Spinal cord (tissue), 10 donors: Measurements from ENCODE around the gene SRL. TPM values are rescaled to one million over a fixed set of nuclear protein-coding genes. Genes with fewer than 3 reads are reported as not detected.
A peak's percentile ranks its signal among the peaks of the same experiment; 100 is the strongest.
"Not testable (repeated sequence)": the region's sequence is repeated elsewhere in the genome, so short reads cannot be mapped to it uniquely, and the experiment has no call there.

Experiments used
- DNase-seq, 6 donors: peaks; one replicate each; pipeline versions ENCODE4 v3.0.0 to v3.0.0-alpha.2; 2013 to 2015; ENCODE audit warnings: low spot score in 6 of 6, low read depth in 4 of 6
- H3K27ac ChIP-seq: one replicate; pipeline ENCODE4 v1.5.1; 2013; ENCODE audit warnings: low read depth, low read length, control low read depth
- H3K27me3 ChIP-seq: one replicate; pipeline ENCODE4 v1.6.1; 2013; ENCODE audit warnings: low read length; ENCODE audit not compliant: control insufficient read depth, insufficient read depth
- H3K36me3 ChIP-seq: one replicate; pipeline ENCODE4 v1.6.1; 2013; ENCODE audit warnings: low read length; ENCODE audit not compliant: control insufficient read depth, insufficient read depth
- H3K4me1 ChIP-seq: one replicate; pipeline ENCODE4 v1.6.1; 2013; ENCODE audit warnings: low read length; ENCODE audit not compliant: control insufficient read depth, insufficient read depth
- H3K4me3 ChIP-seq: one replicate; pipeline ENCODE4 v1.5.1; 2013; ENCODE audit warnings: low read depth, low read length, control low read depth
- H3K9me3 ChIP-seq: one replicate; pipeline ENCODE4 v1.6.1; 2013; ENCODE audit warnings: low read length; ENCODE audit not compliant: control insufficient read depth, insufficient read depth
- WGBS: methylation state at CpG from one replicate; pipeline ENCODE4 v1.1.5; 2013; ENCODE audit warnings: missing lambda C conversion rate; ENCODE audit not compliant: insufficient coverage; 5-methylcytosine and 5-hydroxymethylcytosine counted together
- polyA plus RNA-seq, 2 donors: library from polyadenylated mRNA; unstranded; fragments of 120-200 nt; gene quantifications; one replicate each; pipeline ENCODE4 v1.2.1, GENCODE V29; 2013; ENCODE audit not compliant: insufficient read length in 2 of 2
- total RNA-seq, 2 donors: library from RNA; depleted of rRNA in 1 of 2; stranded (reverse); fragments of 120-200 nt in 1 of 2; fragments of >200 nt in 1 of 2; gene quantifications; one replicate each; pipeline versions ENCODE4 v1.2.3 to v1.2.4, GENCODE V29; 2013 to 2014
- donor health status: healthy.

SRL gene
- total and polyA plus RNA-seq, 4 donors, result 1.6 to 1.9 (median 1.7) TPM

DNA sequence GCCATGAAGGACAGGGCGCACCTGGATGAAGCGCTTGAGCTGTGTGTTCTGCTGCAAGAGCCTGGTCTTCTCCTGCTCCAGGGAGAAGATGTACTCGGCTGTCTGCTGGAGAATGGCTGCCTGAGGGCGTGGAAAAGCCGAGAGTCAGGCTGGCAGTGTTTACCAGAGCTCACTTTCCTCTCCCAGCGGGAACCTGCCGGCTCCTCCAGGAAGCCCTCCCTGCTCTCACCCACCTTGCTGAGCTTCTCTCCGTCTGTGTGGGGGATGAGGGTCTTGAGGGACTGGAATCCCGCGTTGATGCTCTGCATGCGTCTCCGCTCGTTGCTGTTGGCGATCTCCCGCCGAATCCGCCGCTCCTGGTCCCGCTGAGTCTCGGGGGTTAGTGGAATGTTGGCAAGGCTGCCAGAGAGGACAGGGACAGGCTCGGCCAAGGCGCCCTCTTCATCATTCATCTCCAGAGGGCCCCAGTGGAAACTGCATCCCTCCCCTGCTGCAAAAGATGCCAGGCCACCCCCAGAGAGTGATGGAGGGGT is 20.5 kb upstream of the SRL start:
- DNase-seq, result no peak
- H3K27ac ChIP-seq, result no peak overlapping the region
- peaks cover 55% of the 10 kb centered on the region for H3K36me3 ChIP-seq
- 96% methylated on average over 9 of the region's 22 CpGs for WGBS
- H3K27me3 ChIP-seq, result no peaks in the 10 kb centered on the region
- no peak overlapping the region for H3K4me3 ChIP-seq
- no peaks in the 10 kb centered on the region for H3K9me3 ChIP-seq
- H3K4me1 ChIP-seq, result peaks cover 12% of the 10 kb centered on the region

DNA sequence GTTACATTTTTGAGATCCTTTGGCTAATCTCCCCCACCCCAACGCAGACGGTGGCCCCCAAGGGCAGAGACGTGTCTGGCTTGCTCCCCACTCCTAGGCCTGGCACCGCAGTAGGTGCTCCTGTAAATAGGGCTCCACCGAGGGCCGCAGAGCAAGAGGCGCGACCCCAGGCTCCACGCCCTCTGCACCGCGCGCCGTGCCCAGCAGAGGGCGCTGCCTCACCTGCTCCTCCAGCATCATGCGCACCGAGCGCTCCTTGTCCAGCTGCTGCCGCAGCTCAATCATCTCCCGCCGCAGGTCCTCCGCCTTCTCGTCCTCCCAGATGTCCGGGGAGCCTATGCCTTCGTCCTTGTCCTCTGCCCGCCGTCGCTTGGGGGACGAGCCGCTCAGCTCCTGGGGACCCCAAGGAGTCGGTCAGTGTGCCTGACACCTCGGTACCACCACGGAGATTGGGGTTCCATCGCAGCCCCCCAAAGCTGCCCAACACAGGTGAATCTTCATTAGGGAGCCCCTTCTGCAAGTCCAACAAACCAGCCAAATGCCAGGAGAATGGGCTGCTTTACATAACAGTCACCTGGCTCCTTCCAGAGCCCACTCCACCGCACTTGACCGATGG is 19.8 kb upstream of the SRL start:
- Histone ChIP-seq H3K27me3 (no peaks in the 10 kb centered on the region), H3K4me3 (no peak overlapping the region), H3K36me3 (peaks cover 58% of the 10 kb centered on the region), H3K9me3 (no peaks in the 10 kb centered on the region), H3K4me1 (peaks cover 12% of the 10 kb centered on the region), H3K27ac (no peak overlapping the region)
- WGBS, result 72% methylated on average over 33 of the region's 35 CpGs
- DNase-seq, result peak in 1 of 6 donors; percentile 20

DNA sequence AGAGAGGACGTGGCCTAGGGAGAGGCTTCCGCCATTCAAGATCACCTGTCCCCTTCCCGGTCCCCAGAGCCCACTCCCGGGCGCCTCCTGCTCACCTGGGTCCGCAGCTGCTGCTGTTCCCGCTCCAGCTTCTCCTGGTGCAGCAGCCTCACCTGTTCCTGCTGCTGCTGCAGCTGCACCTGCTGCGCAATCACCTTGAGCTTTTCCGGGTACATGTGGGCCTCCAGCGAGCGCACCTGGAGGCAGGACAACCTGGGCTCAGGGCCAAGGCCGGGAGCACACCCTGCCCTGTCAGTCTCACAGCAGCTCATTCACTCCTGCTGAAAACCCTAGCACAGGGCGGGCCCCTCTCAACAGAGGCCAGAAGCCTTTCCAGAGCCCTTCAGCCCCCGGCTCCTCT is 18.5 kb upstream of the SRL start:
- H3K9me3 ChIP-seq, result no peaks in the 10 kb centered on the region
- DNase-seq, result no peak
- no peaks in the 10 kb centered on the region for H3K27me3 ChIP-seq
- H3K4me3 ChIP-seq, result no peak overlapping the region
- H3K36me3 ChIP-seq, result peaks cover 55% of the 10 kb centered on the region
- peaks cover 12% of the 10 kb centered on the region for H3K4me1 ChIP-seq
- no peak overlapping the region for H3K27ac ChIP-seq
- 98% methylated on average over 14 of the region's 14 CpGs for WGBS

DNA sequence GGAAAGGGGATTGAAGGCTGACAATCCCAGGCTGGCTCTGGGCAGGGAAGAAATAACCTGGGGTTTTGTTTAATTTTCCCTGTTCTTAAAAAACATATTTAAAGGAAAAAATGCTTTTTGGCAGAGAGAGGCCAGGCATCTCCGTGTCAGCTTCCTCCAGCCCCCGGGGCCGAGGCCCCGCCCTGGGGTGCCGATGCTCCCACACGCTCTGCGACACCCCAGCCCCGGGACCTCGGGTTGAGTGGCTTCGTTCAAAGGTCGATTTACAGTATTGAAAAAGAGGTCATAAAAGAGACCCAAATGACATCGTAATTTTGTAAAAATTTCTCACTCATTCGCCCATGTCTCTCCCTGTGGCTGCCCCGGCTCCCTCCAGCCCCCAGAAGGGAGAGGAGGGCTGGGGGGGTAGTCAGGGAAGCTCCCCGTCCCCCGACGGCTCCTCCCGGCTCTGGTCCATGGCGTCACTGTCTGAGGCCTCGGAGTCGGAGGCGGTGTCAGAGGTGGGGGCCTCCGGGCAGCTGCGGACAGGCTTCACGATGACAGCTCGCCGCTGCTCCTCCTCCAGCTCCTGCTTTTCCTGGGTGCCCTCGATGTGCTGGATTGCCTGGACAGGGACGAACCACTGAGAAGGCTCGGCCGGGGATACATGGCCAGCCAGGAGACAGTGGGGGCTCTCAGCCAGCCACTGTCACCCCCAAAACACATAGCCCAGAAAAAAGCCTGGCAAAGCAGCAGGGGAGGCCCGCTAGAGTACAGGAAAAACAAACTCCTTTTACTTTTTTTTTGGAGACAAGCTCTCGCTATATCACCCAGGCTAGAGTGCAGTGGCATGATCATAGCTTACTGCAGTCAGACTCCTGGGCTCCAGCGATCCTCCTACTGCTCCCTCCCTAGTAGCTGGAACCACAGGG is 16.0 kb upstream of the SRL start:
- WGBS, result 74% methylated on average over 19 of the region's 34 CpGs
- H3K27ac ChIP-seq, result no peak overlapping the region
- H3K9me3 ChIP-seq, result no peaks in the 10 kb centered on the region
- H3K27me3 ChIP-seq, result no peaks in the 10 kb centered on the region
- H3K36me3 ChIP-seq, result peaks cover 43% of the 10 kb centered on the region
- H3K4me1 ChIP-seq, result peaks cover 11% of the 10 kb centered on the region
- no peak for DNase-seq
- no peak overlapping the region for H3K4me3 ChIP-seq

DNA sequence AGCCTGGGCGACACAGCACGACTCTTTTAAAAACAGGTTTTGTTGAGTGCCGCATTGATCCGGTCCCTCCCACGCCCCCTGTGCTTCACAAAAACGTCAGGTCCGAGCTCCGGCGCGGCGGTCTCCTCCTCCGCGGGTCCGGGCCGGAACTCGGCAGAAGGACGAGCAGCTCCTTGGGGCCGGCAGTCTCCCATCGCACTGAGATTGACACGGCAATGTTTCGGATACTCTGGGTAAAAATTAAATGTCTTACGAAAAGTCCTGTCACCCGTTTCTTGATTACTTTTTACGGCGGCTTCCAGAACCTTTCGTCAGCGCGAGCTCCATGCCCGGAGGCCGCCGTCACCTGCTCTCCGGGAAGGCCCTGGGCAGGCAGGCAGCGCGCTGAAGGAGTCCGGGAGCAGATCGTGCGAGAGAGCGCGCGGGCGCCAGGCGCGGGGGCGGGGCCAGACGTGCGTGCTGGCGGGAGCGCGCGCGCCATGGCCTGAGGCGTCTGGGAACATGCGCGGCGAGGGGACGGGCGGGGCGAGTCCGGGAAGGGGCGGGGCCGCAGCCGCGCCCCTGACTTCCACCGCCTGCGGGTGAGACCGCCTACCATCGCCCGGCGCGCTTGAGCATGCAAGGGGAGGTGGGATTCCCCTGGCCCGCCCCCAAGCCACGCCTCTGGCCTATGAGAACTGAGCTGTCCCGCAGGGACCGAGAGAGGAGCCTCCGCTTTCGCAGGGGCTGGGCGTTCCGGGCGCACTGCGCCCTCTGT is 11.7 kb upstream of the SRL start:
- peaks cover 10% of the 10 kb centered on the region for H3K4me1 ChIP-seq
- no peaks in the 10 kb centered on the region for H3K27me3 ChIP-seq
- peak overlapping the region; percentile 96 for H3K27ac ChIP-seq
- DNase-seq, result peak; percentile 94 to 100 (median 98)
- H3K4me3 ChIP-seq, result peak overlapping the region; percentile 75
- under 1% methylated on average over 80 of the region's 80 CpGs for WGBS
- H3K36me3 ChIP-seq, result peaks cover 10% of the 10 kb centered on the region
- H3K9me3 ChIP-seq, result no peaks in the 10 kb centered on the region

DNA sequence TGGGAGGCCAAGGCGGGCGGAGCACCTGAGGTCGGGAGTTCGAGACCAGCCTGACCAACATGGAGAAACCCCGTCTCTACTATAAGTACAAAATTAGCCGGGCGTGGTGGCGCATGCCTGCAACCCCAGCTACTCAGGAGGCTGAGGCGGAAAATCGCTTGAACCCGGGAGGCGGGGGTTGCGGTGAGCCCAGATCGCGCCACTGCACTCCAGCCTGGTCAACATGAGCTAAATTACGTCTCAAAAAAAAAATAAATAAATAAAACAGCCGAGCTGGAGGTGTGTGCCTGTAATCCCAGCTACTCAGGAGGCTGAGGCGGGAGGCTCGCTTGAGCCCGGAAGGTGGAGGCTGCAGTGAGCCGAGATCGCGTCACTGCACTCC is 11.1 kb upstream of the SRL start:
- not testable (repeated sequence) for DNase-seq
- peak overlapping the region; percentile 96 for H3K27ac ChIP-seq
- 53% methylated on average over 15 of the region's 23 CpGs for WGBS

DNA sequence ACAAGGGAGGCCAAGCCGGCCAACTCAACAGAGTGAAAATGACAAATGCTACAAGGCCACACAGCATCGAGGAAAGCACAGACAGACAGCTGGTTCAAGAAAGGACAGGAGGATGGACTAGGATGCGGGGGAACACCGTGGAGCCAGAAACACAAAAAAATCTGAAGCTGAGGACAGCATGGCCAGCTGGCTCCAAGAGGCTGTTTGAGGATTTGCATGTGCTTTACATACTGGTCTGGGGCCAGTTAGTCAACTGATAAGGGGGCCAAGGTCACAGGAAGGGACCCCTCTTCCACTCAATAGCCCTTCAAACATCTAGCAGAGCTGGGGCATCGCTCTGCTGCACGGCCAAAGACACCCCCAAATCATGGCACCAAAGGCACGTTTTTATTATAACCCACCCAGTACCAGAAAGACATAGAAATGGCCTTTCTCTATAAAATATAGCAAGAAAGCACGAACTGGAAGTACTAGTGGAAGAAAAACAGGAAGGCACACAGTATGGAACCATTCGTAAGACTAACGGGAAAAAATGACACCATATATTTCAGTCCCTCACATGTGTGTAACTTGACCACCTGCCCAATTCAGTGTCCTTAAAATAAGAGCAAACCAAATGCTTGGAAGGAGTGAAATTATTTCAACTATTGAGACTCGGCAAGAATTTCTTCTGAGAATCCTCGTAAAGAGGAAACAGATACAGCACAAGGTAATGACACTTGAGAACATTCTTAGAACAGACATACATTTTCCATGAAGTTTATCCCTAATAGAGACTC is 7.8 kb upstream of the SRL start:
- Histone ChIP-seq H3K4me3 (no peak overlapping the region), H3K27ac (no peak overlapping the region), H3K9me3 (no peaks in the 10 kb centered on the region), H3K4me1 (peaks cover 16% of the 10 kb centered on the region), H3K36me3 (peaks cover 3% of the 10 kb centered on the region), H3K27me3 (no peaks in the 10 kb centered on the region)
- WGBS, result 84% methylated on average over 9 of the region's 12 CpGs
- no peak for DNase-seq

More for the DNA sequence above, 11.1 kb upstream of the SRL start:
- not testable (repeated sequence) for H3K27me3 ChIP-seq, H3K9me3 ChIP-seq, H3K36me3 ChIP-seq
- H3K4me1 ChIP-seq, result peaks cover 10% of the 10 kb centered on the region
- H3K4me3 ChIP-seq, result peak overlapping the region; percentile 75

DNA sequence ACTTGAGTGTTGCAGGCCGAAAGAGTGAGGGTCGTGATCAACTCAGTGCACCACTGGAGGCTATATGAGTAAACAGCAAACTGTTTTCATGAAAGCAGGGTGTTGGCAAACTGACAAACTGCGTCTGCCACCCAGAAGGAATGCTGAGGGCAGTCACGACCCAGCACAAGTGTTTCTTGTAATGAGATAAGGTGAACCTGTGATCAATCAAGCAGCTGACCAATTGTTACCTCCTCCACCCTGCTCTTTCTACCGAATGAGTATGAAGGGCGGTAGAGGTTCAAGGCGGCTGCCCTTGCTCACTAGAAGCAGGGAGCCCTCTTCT is 5.5 kb upstream of the SRL start:
- peaks cover 6% of the 10 kb centered on the region for H3K4me1 ChIP-seq
- no peaks in the 10 kb centered on the region for H3K9me3 ChIP-seq
- no peak for DNase-seq
- no peak overlapping the region for H3K4me3 ChIP-seq
- H3K27ac ChIP-seq, result no peak overlapping the region
- H3K36me3 ChIP-seq, result peaks cover 3% of the 10 kb centered on the region
- 73% methylated on average over 5 of the region's 7 CpGs for WGBS
- H3K27me3 ChIP-seq, result no peaks in the 10 kb centered on the region
